Panc1 (cell line): ENCODE measurements around the gene NAA80.

Source experiments
- CTCF ChIP-seq: fragments of 450-650 bp; IDR thresholded peaks from 2 replicates; pipeline ENCODE4 v1.5.1; 2017; ENCODE audit warnings: mild to moderate bottlenecking
- POLR2AphosphoS5 ChIP-seq: IDR thresholded peaks from 2 replicates; pipeline ENCODE4 v1.6.1; 2012; ENCODE audit warnings: mild to moderate bottlenecking, low read depth, low read length, moderate library complexity
- REST ChIP-seq, 2 experiments: IDR thresholded peaks; 2 replicates each; pipeline ENCODE4 v1.6.1; 2011 to 2012; ENCODE audit warnings: low read depth in 2 of 2, control low read depth in 1 of 2, low read length in 1 of 2, mild to moderate bottlenecking in 1 of 2, moderate library complexity in 1 of 2; ENCODE audit not compliant: insufficient read depth in 1 of 2
- SIN3A ChIP-seq: IDR thresholded peaks from 2 replicates; pipeline ENCODE4 v1.6.1; 2012; ENCODE audit warnings: low read depth, mild to moderate bottlenecking, low read length, moderate library complexity, borderline replicate concordance; ENCODE audit not compliant: insufficient read depth
- TCF7L2 ChIP-seq: IDR thresholded peaks from 2 replicates; pipeline ENCODE4 v1.6.1; 2011; ENCODE audit warnings: mild to moderate bottlenecking, low read depth, low read length, inconsistent platforms

- TF ChIP-seq CTCF (no peak), TCF7L2 (no peak), POLR2AphosphoS5 (no peak), SIN3A (no peak), REST (IDR thresholded peaks at IDR 0.05; ENCODE audit: insufficient read depth in 1 of 2, low read depth in 2 of 2, low read length in 1 of 2) (no peak)
Observed at GRCh38 chr3:50267280-50267913, 31.8 kb downstream of the NAA80 start.
